ENCODE results near the gene TCF7L1.
"Not testable (repeated sequence)": the region's sequence is repeated elsewhere in the genome, so short reads cannot be mapped to it uniquely, and the experiment has no call there.

The TCF7L1 gene, protein sequence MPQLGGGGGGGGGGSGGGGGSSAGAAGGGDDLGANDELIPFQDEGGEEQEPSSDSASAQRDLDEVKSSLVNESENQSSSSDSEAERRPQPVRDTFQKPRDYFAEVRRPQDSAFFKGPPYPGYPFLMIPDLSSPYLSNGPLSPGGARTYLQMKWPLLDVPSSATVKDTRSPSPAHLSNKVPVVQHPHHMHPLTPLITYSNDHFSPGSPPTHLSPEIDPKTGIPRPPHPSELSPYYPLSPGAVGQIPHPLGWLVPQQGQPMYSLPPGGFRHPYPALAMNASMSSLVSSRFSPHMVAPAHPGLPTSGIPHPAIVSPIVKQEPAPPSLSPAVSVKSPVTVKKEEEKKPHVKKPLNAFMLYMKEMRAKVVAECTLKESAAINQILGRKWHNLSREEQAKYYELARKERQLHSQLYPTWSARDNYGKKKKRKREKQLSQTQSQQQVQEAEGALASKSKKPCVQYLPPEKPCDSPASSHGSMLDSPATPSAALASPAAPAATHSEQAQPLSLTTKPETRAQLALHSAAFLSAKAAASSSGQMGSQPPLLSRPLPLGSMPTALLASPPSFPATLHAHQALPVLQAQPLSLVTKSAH

GRCh38 chr2:85132834-85133637, at the start of gene TCF7L1:
TCF7L1 (plus strand) TSS chr2:85133392; CDS start chr2:85133685, 293 bp downstream.
- DNase-seq = peak; percentile 54

- no peak for DNase-seq
These were observed 47.6 kb upstream of the TCF7L1 start for GRCh38 chr2:85085563-85085962.

DNA sequence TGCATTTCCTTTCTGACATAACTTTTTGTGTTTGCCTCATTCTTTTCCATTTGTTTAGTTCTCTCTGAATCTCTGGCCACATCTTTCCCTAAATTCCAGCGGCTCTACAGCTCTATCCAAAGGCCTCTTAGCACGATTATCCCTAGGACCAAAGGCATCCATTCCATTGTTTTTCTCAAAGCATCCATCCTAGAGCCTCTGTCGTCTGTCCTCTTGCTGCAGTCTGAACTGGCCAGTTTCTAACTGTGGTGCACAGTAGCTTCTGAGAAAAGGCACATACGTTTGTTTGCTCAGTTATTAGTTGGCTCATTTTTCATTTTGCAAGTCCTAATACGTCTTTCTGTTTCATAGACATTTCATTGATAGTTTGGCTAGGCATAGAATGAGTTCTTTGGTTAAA, 45.7 kb upstream of the TCF7L1 start:
- no peak for DNase-seq

DNA sequence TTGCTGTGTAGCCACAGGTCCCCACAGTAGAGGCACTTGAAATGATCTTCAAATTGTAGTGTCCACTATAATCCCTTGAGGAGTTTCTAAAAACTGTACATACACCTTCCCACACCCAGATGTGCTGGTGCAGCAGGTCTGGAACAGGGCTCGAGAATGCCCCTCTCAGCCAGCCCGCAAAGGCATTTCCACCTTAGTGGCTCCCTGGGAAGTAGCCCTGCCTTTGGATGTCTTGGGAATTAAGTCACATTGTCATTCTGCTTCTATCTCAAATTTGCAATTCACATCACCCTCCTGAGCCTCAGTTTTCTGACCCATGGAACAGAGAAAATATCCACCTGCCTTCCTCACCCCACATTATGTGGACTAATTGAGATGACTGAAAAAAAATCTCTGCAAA, 44.3 kb upstream of the TCF7L1 start:
- no peak for DNase-seq

DNA sequence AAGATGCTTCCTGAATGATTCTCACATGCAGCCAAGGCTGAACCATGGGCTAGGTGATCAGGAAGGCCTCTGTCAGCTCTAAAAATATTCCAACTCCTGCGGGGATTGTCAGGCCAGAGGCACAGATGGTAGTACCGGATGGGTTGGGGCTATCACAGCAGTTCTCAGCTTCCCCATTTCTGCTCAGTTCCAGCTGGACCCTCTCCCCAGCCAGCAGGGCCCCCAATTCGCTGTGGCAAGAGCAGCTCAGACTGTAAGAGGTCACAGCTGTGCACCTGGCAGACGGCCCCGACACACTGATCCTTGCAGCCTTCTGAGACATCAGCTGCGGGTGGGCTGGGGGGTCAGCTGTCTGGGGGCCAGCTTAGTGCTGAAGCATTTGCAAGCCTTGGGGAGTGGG, 43.6 kb upstream of the TCF7L1 start:
- DNase-seq = no peak

GRCh38 chr2:85091838-85092237, 41.4 kb upstream of the TCF7L1 start:
- no peak for DNase-seq

DNA sequence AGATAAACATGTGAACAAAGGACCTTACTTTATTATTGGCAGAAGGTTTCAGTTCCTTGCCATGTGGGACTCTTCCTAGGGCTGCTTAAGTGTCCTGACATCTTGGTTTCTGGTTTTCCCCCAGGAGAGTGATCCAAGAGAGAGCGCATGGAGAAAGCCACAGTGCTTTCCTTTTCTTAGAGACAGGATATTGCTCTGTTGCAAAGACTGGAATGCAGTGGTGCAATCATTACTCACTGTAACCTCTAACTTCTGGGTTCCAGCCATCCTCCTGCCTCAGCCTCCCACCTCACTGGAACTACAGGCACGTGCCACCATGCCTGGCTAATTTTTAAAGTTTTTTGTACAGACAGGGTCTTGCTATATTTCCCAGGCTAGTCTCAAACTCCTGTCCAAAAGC, 38.1 kb upstream of the TCF7L1 start:
- no peak for DNase-seq

DNA sequence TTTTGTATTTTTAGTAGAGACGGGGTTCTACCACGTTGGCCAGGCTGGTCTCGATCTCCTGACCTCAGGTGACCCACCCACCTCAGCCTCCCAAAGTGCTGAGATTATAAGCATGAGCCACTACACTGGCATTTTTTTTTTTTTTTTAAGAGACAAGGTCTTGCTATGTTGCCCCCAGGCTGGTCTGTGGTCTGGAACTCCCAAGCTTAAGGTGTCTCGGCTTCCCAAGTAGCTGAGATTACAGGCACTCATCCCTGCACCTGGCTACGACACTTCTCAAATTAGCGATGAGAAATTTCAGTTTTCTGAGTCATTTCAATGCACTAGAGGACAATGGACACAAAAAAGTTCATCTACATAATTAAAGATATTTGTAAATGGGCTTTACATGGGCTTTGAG, 36.6 kb upstream of the TCF7L1 start:
- no peak for DNase-seq

- DNase-seq = no peak
These were observed 29.0 kb upstream of the TCF7L1 start for GRCh38 chr2:85104228-85104627.

- no peak for DNase-seq
These were observed 26.6 kb upstream of the TCF7L1 start for GRCh38 chr2:85106489-85107180.

GRCh38 chr2:85110991-85111560, 22.1 kb upstream of the TCF7L1 start:
- DNase-seq = no peak

DNA sequence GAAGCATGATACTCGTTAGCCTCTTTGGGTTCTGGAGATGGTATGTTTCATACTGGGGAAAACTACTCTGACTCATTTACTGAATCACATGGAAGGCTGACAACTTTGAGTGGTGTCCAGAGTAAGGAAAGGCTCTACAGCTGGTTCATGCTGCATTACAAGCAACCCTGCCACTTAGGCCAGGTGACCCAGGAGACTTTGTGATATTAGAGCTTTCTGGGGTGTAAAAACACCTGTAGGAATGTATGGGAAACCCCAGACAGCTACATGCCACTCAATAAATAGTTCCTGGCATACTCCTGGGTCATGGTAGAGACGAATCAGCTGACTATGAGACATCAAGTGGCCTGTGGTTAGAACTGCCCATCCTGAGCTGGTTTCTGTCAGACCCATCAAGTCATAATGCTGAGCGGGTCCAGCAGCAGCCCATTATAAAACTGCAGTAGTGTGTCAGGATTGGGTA, 21.3 kb upstream of the TCF7L1 start:
- DNase-seq = no peak

GRCh38 chr2:85112906-85113625, 20.1 kb upstream of the TCF7L1 start:
- no peak for DNase-seq

DNA sequence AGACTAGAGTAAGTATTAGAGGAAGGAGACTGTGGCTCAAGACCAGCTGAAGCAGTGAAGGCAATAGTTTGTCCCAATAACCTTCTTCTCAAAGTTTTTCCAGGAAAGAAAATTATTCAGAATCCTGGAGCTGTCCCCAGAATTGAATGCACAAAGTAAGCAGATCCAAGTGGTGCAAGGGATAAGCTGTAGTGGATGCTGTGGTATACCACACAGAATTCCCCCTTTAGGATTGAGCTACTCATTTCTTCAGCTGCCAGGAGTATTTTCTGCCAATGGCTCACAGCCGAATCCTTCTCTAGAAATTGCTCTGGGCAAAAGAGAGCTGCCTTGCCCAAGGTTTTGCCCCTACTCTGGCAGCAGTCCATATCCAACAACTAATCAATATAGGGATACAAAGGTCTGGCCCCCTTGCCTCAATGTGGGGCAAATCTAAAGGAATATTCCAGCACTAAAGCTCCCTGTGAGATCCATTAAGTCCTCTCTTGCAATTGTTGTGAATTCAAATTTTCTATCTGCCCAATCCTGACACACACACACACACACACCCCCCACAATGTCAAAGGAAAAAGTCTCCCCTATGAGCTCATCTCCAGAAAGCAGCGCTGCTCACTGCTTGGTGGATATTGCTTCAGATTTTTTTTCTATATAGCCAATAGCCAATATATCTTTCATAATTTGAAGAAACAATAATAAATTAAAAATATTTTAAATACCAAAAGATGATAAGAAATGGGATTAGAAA, 18.4 kb upstream of the TCF7L1 start:
- no peak for DNase-seq

DNA sequence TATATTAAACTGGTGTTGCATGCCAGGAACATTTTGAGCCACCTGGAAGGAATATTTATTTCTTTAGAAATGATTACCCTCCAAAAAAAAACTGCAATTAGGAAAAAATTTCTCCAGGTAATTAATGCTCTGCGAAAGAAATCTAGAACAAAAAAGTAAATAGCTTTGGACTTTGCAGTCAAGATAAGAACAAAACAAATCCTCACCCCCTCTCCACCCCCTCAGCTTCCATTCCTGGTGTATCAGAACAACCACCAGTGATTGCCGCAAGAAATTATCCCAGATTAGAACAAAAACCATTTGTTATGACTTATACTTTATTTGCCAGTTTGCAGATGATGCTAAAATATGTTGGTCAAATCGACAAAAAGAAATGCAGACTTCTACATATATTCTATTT, 17.0 kb upstream of the TCF7L1 start:
- no peak for DNase-seq

GRCh38 chr2:85119900-85120299, 13.3 kb upstream of the TCF7L1 start:
- no peak for DNase-seq

DNA sequence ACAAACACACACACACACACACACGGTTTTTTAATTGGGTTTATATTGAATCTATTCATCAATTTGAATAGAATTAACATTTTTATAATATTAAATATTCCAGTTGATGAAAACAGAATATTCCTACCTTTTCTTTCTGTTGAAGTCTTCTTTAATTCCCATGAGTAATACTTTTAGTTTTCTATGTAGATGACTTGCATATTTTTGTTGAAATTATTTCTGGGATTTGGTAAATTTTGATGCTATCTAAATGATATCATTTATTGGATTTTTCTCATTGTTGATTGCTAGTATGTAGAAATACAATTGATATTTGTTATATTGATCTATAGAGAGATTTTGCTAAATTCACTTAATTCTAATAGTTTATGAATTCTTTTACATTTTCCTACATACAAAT, 12.8 kb upstream of the TCF7L1 start:
- DNase-seq = no peak

DNA sequence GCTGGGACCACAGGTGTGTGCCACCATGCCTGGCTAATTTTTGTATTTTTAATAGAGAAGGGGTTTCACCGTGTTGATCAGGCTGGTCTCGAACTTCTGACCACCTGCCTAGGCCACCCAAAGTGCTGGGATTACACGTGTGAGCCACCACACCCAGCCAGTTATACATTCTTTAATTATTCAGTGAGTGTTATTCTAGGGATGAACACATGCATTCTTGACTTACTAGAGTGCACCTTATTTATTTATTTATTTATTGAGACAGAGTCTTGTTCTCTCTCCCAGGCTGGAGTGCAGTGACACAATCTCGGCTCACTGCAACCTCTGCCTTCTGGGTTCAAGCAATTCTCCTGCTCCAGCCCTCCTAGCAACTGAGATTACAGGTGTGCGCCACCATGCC, 6.7 kb upstream of the TCF7L1 start:
- DNase-seq = not testable (repeated sequence)

GRCh38 chr2:85129861-85130260, 3.3 kb upstream of the TCF7L1 start:
- DNase-seq = no peak

DNA sequence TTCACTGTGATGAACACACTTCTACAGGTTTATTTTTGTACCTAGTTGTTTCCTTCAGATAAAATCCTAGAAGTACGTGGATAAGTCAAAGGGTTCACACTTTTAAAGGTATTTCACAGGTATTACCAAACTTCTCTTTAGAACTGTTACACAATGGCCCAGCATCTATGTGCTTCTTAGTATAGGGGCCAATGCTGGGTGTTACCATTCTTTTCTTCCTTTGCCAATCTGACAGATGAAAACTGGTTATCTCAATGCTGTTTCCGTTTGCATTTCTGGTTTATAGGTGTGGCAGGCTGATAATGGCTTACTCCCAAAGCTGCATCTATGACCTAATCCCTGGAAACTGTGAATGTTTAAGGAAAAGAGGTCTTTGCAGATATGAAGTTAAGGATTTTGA, 2.8 kb upstream of the TCF7L1 start:
- no peak for DNase-seq

- peak; percentile 28 for DNase-seq
These were observed 2.1 kb upstream of the TCF7L1 start for GRCh38 chr2:85131116-85131515.

Measured in hematopoietic multipotent progenitor cell treated with erythropoietin and hydrocortisone succinate and interleukin-3 and kit ligand, for 6 days (in vitro differentiated cells).